Hematopoietic multipotent progenitor cell treated with erythropoietin and hydrocortisone succinate and interleukin-3 and kit ligand, for 6 days (in vitro differentiated cells): ENCODE data around the gene SERPINC1.
"Not testable (repeated sequence)": the region's sequence is repeated elsewhere in the genome, so short reads cannot be mapped to it uniquely, and the experiment has no call there.

Experiments
- DNase-seq: peaks from one replicate; pipeline ENCODE4 v3.0.0-alpha.2; 2015

Gene SERPINC1

DNA sequence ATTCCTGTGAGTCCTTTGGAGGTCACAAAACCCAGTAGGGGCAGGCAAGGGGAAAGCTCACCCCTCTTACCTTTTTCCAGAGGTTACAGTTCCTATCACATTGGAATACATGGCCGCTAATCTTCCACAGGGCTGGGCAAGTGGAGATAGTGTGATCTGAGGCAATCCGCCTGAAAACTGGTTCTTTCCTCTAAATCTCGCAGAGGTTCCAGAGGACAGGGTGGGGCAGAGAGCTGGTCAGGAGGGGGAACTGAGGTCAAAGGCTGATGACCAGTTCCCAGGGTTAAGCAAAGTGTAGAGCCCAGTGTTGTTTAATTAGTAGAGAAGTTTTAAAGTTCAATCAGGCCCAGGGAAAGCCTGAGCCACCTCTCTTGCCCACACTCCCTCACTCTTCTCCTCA is at the start of gene SERPINC1:
Gene SERPINC1, minus strand, starts transcription at position 179 of the 400 bp plus-strand sequence. Its CDS starts 68 bp downstream, at position 111.
- no peak for DNase-seq

DNA sequence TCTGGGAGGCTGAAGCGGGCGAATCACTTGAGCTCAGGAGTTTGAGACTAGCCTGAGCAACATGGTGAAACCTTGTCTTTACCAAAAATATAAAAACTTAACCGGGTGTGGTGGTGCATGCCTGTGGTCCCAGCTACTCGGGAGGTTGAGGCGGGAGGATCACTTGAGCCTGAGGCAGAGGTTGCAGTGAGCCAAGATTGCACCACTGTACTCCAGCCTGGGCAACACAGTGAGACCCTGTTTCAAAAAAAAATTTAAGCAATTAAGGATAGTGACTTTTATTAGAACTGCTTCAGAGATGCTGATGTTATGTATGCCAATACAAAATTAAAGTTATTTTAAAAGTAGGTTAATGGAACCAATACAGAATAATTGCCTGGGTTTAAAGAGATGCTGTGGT is 48.8 kb upstream of the SERPINC1 start:
- DNase-seq, result not testable (repeated sequence)

DNA sequence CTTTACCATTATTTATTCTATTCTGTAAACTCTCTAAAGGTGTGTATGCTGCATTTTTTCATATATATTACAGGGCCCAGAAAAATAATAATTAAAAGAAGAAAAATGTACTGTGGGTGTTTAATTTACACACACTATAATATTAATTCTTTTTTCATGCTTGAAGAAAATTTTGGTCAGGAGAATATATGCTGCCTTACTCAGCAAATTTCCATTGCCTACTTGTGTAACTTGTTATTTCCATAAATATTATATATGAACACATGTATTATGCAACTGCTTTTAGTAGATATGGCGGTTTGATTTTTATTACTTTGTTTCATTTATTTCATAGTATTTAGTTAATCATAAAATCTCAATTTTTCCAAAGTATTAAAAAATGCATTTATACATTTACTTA is 46.4 kb upstream of the SERPINC1 start:
- no peak for DNase-seq

DNA sequence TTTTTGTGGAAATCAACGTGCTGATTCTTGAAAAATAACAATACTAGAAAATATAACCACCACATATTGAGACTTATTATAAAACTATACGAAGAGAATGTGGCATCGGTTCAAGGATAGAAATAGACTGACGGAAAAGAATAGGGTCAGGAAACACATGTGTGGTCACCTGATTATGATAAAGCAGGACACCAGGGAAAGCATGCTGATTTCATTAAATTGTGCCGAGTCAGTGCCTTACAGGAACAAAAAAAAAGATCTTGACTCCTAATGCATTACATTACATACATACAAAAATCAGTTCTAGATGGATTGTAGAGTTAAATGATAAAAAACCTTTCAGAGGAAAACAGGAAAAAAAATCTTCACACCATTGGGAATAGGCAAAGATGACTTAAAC is 43.5 kb upstream of the SERPINC1 start:
- peak; percentile 20 for DNase-seq

DNA sequence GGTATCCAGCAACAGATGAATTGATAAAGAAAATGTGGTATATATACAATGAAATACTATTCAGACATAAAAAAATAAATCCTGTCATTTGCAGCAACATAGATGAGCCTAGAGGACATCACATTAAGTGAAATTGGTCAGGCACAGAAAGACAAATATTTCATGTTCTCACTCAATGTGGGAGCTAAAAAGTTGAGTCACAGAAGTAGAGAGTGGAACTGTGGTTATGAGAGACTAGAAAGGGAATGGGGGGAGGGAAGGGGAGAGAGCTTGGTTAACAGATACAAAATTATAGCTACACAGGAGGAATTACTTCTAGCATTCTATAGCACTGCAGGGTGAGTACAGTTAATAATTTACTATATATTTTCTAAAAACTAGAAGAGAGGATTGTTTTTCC is 37.1 kb upstream of the SERPINC1 start:
- no peak for DNase-seq

DNA sequence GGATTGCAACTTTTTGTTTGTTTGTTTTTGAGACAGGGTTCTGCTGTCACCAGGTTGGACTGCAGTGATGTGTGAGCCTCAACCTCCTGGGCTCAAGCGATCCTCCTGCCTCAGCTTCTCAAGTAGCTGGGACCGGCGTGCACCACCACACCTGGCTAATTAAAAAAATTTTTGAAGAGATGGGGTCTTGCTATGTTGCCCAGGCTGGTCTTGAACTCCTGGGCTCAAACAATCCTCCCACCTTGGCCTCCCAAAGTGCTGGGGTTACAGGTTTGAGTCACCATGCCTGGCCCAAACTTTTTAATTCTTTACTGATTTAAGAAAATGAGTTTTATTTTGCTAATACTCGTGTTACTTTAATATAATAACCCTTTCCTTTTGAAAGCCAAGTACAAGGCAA is 31.5 kb upstream of the SERPINC1 start:
- DNase-seq, result no peak

DNA sequence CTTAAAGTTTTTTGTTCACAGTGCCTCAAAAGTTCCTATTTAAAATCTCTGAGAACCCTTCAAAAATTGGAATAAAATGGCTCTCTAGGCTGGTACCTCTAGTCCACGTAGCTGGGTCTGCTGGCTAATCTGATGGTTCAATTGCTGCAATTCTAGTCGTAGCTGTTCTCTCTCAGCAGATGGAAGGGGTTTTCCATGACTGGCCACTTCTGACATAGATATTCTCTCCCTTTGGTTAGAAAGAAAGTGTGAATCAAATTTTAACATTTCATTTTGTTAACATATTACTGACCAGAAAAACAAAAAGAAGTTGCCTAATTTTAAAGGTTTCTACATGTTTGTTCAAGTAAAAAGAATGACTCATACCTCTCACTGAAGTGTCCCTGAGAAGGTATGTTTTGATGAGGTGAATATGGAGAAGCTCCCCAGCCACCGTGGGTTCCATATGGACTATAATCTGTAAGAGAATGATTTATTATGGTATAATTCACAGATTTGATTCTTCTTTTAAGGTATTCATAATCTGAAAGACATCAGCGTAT is 29.3 kb upstream of the SERPINC1 start:
- no peak for DNase-seq

DNA sequence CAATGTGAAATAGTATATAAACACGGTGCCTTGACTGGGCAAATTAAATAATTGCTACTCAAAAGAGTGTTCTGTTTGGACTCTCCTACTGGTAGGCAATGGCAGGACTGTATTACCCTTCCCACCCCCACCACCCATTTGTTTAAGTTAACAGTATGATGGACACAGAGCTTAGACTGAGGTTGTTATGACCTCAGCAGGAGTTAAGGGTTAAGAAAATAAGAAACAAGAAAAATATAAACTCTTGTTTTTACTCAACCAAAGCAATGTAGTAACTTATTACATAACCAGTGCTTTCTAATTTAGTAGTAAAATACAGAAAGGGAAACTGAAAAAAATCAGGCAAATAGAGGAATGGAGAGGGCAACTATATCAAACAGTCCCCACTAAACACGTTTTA is 19.9 kb upstream of the SERPINC1 start:
- DNase-seq, result no peak

DNA sequence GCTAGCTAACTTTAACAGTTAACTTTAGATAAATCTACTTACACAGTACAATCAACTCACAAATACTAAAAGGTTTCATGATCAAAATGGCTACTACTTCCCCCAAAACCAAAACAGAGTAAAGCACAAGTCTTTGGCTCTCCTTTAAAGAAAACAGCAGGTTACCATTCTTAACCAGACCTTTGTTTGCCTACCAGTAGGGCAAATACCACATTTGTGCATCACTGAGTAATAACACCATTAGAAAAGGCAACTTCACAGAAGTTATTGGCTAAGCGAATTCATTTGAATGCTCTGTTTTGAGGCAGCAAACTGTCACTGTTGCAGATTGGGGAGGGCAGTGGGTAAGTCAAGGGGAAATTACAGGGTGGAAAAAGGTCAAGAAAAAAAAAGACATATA is 17.3 kb upstream of the SERPINC1 start:
- no peak for DNase-seq

DNA sequence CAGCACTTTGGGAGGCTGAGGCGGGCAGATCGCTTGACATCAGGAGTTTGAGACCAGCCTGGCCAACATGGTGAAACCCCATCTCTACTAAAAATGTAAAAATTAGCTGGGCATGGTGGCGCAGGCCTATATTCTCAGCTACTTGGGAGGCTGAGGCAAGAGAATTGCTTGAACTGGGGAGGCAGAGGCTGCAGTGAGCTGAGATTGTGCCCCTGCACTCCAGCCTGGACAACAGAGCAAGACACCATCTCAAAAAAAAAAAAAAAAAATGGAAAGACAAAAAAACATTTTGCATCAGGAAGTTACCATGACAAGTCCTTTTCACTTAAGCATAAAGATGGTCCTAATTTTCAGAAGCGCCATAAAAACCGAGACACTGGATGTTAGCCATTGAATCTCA is 13.4 kb upstream of the SERPINC1 start:
- DNase-seq, result not testable (repeated sequence)

DNA sequence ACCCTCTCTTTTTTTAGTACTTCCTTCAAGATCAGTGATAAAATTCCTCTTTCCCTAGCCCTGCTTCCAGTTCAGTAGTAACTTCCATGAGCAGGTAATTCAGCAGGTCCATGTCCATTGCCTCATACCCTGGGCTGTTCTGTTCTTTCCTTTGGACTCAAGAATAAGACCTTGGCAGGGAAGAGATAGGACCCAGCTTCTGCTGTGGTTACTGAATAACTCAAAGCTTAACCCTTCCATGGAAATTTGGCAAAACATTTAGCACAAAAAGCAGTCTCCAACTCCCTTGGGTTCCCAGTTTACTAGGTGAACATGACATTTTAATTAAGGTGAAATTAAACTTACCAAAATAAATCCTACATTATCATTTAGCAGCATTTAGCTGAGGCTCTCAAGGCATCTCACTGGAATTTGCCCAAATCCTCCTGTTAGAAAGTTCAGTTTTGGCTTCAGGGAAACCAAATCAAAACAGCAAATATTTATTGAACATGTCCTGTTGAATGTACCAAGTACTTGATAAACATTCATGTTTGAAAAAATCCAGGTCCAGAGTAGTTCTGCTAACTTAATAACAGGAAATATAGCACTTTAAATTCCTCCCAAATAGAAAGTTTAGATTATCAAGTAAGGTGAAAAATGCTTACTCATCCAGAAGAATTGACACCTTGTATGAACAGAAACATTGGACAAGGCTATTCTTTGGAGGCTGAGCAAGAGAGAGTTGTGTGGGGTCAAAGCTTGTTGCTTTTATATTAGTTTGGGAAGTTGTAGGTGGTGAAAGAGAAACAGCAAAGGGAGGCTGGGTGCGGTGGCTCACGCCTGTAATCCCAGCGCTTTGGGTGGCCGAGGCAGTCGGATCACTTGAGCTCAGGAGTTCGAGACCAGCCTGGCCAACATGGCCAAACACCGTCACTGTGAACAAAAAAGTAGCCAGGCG is 8.4 kb upstream of the SERPINC1 start:
- DNase-seq, result no peak

DNA sequence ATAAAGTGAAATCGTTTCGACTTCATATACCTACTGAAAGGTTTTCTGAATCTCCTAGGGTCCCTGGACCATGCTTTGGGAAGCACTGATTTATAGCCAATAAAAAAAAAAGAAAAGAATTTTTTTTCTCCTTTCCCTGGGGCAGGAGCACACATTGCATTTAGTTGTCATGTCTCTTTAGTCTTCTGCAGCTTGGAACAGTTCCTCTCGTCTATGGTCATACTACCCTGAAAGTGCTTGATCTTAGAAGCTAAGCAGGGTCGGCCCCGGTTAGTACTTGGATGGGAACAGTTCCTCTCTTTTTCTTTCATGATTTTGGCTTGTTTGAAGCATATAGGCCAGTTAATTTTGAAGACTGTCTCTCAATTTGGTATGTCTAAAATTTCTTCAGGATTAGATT is 3.7 kb upstream of the SERPINC1 start:
- DNase-seq, result no peak

DNA sequence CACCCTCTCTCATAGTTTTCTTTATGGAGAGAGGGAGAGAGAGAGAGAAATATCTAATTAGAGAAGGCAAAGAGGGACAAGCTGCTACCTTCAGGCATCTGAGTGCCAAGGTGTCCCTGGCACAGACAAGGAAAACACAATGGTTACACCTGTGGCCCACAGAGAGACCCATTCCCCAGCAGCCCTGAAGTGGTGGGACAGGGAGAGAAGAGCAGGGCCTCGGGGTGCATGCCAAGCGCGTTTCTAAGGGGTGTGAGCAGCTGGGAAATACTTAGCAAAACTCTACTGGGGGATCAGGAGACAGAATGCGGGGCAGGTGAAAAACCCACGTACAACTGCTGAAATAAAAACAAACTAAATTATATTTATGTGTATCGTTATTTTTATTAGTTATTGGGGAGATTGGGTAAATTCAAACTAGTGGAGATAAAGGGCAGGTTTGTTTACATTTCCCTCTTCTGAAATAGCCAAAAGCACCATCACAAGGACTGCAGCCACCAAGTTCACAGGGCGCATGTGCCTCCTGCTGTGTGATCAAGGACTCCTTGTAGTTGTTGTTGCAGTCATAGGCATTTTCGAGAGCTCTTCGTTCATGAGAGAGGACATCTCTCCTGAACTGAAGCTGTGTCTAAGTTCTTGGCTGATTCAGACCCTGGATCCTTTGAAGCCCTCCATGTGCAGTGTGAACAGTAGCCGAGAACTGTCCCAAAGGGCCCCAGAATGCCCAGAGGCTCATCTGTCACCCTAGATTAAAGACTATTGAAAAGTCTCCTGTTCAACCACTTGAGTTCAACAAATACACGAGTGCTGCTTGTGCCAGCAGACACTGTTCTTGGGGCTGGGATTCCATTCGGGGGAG is 737 bp upstream of the SERPINC1 start:
- DNase-seq, result no peak

DNA sequence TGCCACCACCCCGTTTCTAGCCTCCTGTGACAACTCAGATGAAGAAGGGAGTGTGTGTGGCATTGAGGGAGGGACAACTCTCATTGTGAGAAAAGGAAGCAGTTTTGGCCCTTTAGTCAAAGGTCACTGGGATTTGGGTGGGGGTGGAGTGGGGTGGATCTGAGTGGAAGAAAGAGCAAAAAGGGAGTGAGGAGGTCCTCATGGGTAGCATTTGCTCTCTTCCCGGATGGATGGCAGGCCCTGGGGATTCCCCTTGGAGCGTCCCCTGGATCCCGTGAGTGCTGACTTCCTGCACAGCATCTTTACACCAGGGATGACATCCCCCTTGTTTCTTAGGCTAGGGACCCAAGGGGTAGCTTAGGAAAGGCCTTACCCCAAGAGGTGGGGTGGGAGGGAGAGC is 460 bp downstream of the SERPINC1 start:
- no peak for DNase-seq

DNA sequence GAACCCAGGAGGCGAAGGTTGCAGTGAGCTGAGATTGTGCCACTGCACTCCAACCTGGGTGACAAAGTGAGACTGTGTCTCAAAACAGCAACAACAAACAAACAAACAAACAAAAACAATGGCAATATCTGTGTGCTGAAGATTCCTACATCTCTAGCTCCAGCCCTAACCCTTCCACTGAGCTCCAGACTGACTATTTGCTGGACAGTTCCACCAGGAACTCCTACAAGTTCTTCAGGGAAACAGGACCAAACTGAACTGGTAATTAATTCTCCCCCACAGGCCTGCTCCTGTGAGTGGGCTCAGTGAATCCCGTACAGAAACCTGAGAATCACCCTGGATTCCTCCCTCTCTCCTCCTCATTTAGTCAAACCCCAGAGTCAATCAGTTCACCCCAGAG is 1.5 kb downstream of the SERPINC1 start:
- no peak for DNase-seq

DNA sequence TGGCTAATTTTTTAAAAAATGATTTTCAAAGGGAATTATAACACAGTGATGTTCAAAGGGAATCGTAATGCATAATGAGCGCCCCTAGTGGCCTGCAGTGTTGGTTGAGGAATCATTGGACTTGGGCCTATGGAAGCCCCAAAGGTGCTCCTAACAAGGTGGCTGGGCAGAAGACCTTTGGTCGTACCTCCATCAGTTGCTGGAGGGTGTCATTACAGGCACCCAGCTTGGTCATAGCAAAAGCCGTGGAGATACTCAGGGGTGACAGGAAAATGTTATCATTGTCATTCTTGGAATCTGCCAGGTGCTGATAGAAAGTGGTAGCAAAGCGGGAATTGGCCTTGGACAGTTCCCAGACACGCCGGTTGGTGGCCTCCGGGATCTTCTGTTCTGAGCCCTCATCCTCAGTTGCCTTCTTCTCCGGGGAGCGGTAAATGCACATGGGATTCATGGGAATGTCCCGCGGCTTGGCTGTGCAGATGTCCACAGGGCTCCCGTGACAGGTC is 2.7 kb downstream of the SERPINC1 start:
- DNase-seq, result peak; percentile 81

DNA sequence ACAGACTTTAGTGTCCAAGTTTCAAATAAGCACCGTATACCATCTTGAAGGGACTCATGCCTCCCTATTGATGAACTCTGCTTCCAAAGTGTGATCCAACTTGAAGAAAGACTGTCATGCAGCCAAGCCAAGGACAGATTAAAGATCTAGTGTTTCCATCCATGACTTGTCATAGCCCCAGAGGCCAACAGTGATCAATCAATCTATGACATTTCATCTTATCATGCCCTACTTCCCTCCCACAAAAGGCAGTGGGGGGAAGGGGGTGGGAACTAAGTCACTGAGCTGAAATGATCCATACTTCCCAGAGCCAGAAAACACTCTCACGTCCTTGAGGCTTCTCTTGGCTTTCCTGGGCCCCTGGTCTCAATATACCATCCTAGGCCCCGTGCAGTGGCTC is 4.0 kb downstream of the SERPINC1 start:
- DNase-seq, result no peak

DNA sequence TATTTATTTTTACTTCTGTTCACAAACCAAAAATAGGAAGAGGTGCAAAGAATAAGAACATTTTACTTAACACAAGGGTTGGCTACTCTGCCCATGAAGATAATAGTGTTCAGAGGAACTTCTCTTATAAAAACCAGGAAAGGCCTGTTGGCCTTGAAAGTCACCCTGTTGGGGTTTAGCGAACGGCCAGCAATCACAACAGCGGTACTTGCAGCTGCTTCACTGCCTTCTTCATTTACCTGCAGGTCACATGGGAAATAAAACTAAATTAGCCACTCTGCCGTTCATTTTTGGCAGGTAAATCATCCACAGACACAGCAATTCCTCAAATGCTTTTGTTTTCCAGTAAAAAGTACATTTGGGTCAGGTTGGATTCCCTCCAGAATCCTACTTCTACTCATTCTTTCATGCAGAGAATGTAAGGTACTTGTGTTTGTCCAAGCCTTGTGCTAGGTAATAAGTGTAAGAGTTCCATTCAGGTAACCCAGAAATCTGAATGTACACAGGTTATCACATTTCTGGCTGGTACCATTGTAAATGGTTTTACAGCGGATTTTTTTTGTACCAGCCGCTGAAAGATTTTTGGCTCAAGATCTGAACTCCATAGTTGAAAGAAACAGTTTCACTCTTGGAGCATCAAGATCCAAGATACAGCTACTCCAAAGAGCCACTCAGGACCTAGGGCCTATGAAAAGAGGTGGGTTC is 13.1 kb downstream of the SERPINC1 start:
- no peak for DNase-seq

DNA sequence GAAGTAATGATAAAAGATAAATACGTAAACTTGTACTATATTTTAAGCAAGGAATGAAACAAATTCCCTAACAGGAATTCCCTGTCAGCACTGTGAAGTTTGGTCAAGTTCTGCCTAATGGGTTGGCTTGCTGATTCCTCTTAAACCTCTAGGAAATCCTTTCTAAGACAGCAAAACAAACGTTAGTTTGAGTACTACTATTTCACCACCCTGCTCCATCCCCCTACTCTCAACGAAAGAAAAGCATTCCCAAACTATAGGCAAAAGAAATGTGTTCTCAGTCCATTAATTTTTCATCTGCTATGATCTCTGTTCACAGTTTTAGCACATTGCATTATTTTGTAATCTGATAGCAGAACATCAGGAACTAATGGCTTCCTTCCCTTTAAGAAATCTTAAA is 16.1 kb downstream of the SERPINC1 start:
- DNase-seq, result no peak

DNA sequence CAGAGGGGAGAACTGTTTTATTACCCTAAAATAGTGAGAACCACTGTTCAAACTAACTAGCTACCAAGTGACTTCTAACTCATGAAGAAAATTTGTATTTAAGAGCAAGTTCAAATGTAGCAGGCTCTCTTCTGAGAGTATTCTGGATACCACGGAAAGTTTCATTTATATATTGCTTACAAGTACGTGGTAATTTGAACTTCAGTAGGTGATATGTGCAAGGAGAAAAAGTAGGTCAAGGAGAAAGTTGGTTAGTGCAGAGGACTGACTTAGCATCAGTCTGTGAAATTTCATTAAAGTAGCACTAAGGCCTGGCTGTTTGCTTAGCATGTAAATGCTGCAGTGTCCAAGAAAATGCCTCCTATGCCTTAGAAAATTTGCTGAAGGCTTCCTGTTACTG is 16.7 kb downstream of the SERPINC1 start:
- no peak for DNase-seq

DNA sequence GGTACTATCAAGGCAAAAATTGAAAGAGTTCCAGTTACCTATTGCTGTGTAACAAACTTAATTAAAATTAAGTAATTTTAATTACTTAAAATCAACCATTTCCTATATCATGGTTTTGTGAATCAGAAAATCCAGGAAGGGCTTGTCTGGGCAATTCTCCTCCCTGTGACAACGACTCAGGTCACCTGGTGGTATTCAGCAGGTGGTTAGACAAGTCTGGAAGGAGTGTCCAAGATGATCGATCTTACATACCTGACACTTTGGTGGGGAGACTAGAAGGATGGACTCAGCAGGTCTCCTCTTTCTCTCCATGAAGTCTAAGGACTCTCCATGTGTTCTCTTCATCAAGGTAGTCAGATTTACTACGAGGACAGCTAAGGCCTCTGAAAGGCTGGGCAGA is 22.9 kb downstream of the SERPINC1 start:
- no peak for DNase-seq

DNA sequence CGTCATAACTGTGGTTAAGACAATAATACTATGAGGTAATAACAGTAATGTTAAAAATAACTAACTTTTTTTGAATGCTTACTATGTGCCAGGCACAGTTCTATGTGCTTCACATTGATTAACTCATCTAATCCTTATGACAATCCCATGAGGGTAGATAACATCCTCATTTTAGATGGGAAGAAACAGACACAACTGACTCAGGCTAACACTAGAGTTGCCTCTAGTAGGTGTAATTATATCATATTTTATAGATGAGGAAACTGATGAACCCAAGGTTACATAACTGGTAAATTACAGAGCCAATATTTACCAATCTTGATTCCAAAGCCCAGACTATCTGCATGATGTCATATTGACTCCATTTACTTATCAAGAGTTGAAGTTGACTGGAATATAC is 23.5 kb downstream of the SERPINC1 start:
- no peak for DNase-seq

DNA sequence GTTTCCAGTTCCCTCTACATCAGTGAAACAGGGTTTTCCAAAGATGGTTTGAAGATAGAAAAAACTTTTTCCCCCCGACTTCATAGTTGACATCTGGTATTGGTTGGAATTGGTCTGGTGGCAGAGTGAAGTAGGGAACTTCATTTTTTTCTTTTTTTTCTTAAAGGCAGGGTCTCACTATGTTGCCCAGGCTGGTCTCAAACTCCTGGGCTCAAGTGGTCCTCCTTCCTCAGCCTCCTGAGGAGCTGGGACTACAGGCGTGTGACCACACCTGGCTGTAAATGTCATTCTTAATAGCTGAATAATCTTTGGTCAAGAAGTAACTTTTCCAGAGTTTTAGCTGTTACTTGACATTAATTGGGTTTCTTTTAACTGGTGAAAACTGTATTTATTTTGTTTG is 27.2 kb downstream of the SERPINC1 start:
- no peak for DNase-seq
